HepG2 (cell line): ENCODE results near the gene ZBTB22. TPM values are rescaled to one million over a fixed set of nuclear protein-coding genes. Genes with fewer than 3 reads are reported as not detected.

Experiments used
- ATAC-seq: fragments of 200-7000 bp; cut with Tn5 transposase; 3 replicates; pipeline ENCODE4 v1.9.1; 2020; ENCODE audit warnings: mild to moderate bottlenecking, moderate library complexity
- BruUV-seq: library from RNA; stranded (reverse); fragments of 400-500 nt; replicated peaks from 2 replicates; lab custom pipeline; 2021; lab: Mats Ljungman, UMichigan
- CTCF ChIA-PET: fragments of 300-600 bp; formaldehyde crosslinking; extraction: SDS; loops from one replicate; lab custom pipeline; 2021; ENCODE audit warnings: low total read pairs, inconsistent platforms, low intra/inter-chr PET ratio; lab: Yijun Ruan, JAX
- POLR2A ChIA-PET: fragments of 350-600 bp; sonication (Branson Sonifier 250); formaldehyde crosslinking; loops from one replicate; lab custom pipeline; 2020; ENCODE audit warnings: antibody characterized with exemption, inconsistent platforms; lab: Yijun Ruan, JAX
- DNase-seq: peaks from one replicate; pipeline ENCODE4 v3.0.0-alpha.2; 2015; ENCODE audit warnings: low spot score
- FAIRE-seq: peaks from 3 replicates; lab custom pipeline; 2011; peaks lifted over from hg19 to GRCh38; lab: Jason Lieb, UNC
- H2AFZ ChIP-seq: one replicate; pipeline ENCODE4 v1.6.1; 2011; ENCODE audit warnings: low read length, inconsistent platforms
- H3K27ac ChIP-seq: fragments of 300-600 bp; 3 replicates; pipeline ENCODE4 v1.8.0; 2011; ENCODE audit warnings: mixed run types, mild to moderate bottlenecking, mixed read lengths, low read length, inconsistent platforms; ENCODE audit not compliant: insufficient read depth; ENCODE audit errors: extremely low read length
- H3K27me3 ChIP-seq, 2 experiments: fragments of 200-600 bp in 1 of 2; 2 replicates in 1 of 2; 3 replicates in 1 of 2; pipeline versions ENCODE4 v1.6.0 to v1.8.0; 2011; ENCODE audit warnings: low read length in 2 of 2, mild to moderate bottlenecking in 2 of 2, moderate library complexity in 2 of 2, inconsistent platforms in 1 of 2; ENCODE audit not compliant: insufficient read depth in 2 of 2, control insufficient read depth in 1 of 2
- H3K36me3 ChIP-seq, 2 experiments: fragments of 200-600 bp in 1 of 2; replicated peaks in 1 of 2; 2 replicates in 1 of 2; 3 replicates in 1 of 2; pipeline versions ENCODE4 v1.5.1 to v1.8.0; 2011; ENCODE audit warnings: low read length in 2 of 2, inconsistent platforms in 1 of 2; ENCODE audit not compliant: insufficient read depth in 2 of 2, control insufficient read depth in 1 of 2
- H3K4me1 ChIP-seq: 2 replicates; pipeline ENCODE4 v1.5.1; 2012; ENCODE audit warnings: low read length, inconsistent platforms; ENCODE audit not compliant: insufficient read depth
- H3K4me2 ChIP-seq: 2 replicates; pipeline ENCODE4 v1.6.0; 2011; ENCODE audit warnings: low read depth, low read length, inconsistent platforms
- H3K4me3 ChIP-seq, 3 experiments: fragments of 200-600 bp in 1 of 3; sonication (generic), shearing (Covaris generic) in 1 of 3; replicated peaks in 1 of 3; 2 replicates each; pipeline ENCODE4 v1.5.1; 2011 to 2016; ENCODE audit warnings: low read length in 3 of 3, inconsistent platforms in 2 of 3, low read depth in 2 of 3, mild to moderate bottlenecking in 2 of 3, control low read depth in 1 of 3, mixed read lengths in 1 of 3; ENCODE audit not compliant: insufficient read depth in 1 of 3
- H3K79me2 ChIP-seq: one replicate; pipeline ENCODE4 v1.6.1; 2011; ENCODE audit warnings: low read length, inconsistent platforms; ENCODE audit not compliant: insufficient read depth
- H3K9ac ChIP-seq: 2 replicates; pipeline ENCODE4 v1.6.0; 2011; ENCODE audit warnings: mild to moderate bottlenecking, low read depth, low read length, inconsistent platforms; ENCODE audit not compliant: insufficient read depth
- H3K9me3 ChIP-seq: 2 replicates; pipeline ENCODE4 v1.5.1; 2012; ENCODE audit warnings: mild to moderate bottlenecking, low read length
- H4K20me1 ChIP-seq: 2 replicates; pipeline ENCODE4 v1.6.0; 2011; ENCODE audit warnings: inconsistent platforms, mild to moderate bottlenecking, low read length, moderate library complexity; ENCODE audit not compliant: insufficient read depth
- ATF7 ChIP-seq, 2 experiments: fragments of 450-650 bp in 1 of 2; sonication (generic) in 1 of 2; formaldehyde crosslinking in 1 of 2; IDR thresholded peaks; 2 replicates each; pipeline versions ENCODE4 v1.4.0 to v1.6.1; 2016 to 2020; ENCODE audit warnings: antibody characterized with exemption in 1 of 2, mild to moderate bottlenecking in 1 of 2, missing genetic modification reagents in 1 of 2
- DR1 ChIP-seq: sonication (generic); formaldehyde crosslinking; IDR thresholded peaks from 2 replicates; pipeline ENCODE4 v1.8.0; 2021; ENCODE audit warnings: mild to moderate bottlenecking, missing genetic modification reagents, inconsistent platforms
- ELF3 ChIP-seq: IDR thresholded peaks from 2 replicates; pipeline ENCODE4 v1.6.1; 2016; ENCODE audit warnings: missing genetic modification reagents, missing compliant biosample characterization
- GFI1 ChIP-seq: sonication (generic); formaldehyde crosslinking; IDR thresholded peaks from 2 replicates; pipeline ENCODE4 v1.5.0; 2020; ENCODE audit warnings: missing genetic modification reagents, mild to moderate bottlenecking, borderline replicate concordance
- GZF1 ChIP-seq: sonication (generic); formaldehyde crosslinking; IDR thresholded peaks from 2 replicates; pipeline ENCODE4 v1.5.1; 2020; ENCODE audit warnings: mild to moderate bottlenecking, missing genetic modification reagents
- KAT8 ChIP-seq: IDR thresholded peaks from 2 replicates; pipeline ENCODE4 v1.6.1; 2016; ENCODE audit warnings: missing genetic modification reagents, missing compliant biosample characterization
- MXD4 ChIP-seq: IDR thresholded peaks from 2 replicates; pipeline ENCODE4 v1.6.1; 2016; ENCODE audit warnings: mild to moderate bottlenecking, missing biosample characterization, missing genetic modification reagents
- PCBP2 ChIP-seq: fragments of 200-400 bp; formaldehyde crosslinking; optimal IDR thresholded peaks from 2 replicates; pipeline ENCODE3; 2018; ENCODE audit warnings: low read length, low read depth; ENCODE audit not compliant: poor library complexity, severe bottlenecking
- RAD21 ChIP-seq: fragments of 450-650 bp; formaldehyde crosslinking; IDR thresholded peaks from 2 replicates; pipeline ENCODE4 v1.5.0; 2020; ENCODE audit warnings: mild to moderate bottlenecking
- RBAK ChIP-seq: sonication (generic); formaldehyde crosslinking; IDR thresholded peaks from 2 replicates; pipeline ENCODE4 v1.5.1; 2020; ENCODE audit warnings: mild to moderate bottlenecking, missing genetic modification reagents
- SP4 ChIP-seq: sonication (generic); formaldehyde crosslinking; IDR thresholded peaks from 2 replicates; pipeline ENCODE4 v1.8.1; 2023; ENCODE audit warnings: mild to moderate bottlenecking, missing genetic modification reagents
- ZC3H4 ChIP-seq: sonication (generic); formaldehyde crosslinking; IDR thresholded peaks from 2 replicates; pipeline ENCODE4 v1.4.0; 2020; ENCODE audit warnings: missing genetic modification reagents, borderline replicate concordance
- ZFP62 ChIP-seq: sonication (generic); formaldehyde crosslinking; IDR thresholded peaks from 2 replicates; pipeline ENCODE4 v1.4.0; 2020; ENCODE audit warnings: missing genetic modification reagents
- ZNF160 ChIP-seq: sonication (generic); formaldehyde crosslinking; IDR thresholded peaks from 2 replicates; pipeline ENCODE4 v1.8.0; 2022; ENCODE audit warnings: mild to moderate bottlenecking, inconsistent platforms, missing genetic modification reagents
- ZNF883 ChIP-seq: sonication (generic); formaldehyde crosslinking; IDR thresholded peaks from 2 replicates; pipeline ENCODE4 v1.5.1; 2020; ENCODE audit warnings: mild to moderate bottlenecking, missing genetic modification reagents; ENCODE audit errors: not compliant biosample characterization
- WGBS: methylation state at CpG from one replicate; pipeline ENCODE4 v1.1.6; 2017; ENCODE audit warnings: low lambda C conversion rate; 5-methylcytosine and 5-hydroxymethylcytosine counted together
- in situ Hi-C: cut with HindIII; loops from 2 replicates; pipeline ENCODE4 v1.10.0; 2017; ENCODE audit warnings: low pct_unique_long_range_greater_than_20kb; ENCODE audit not compliant: extremely low pct_ligation_motif_present
- intact Hi-C: fragments of 100-400 bp; cut with micrococcal nuclease; formaldehyde crosslinking; loops from one replicate; pipeline ENCODE4 v1.10.0; 2022; ENCODE audit not compliant: unreplicated experiment
- polyA plus RNA-seq, 8 experiments: library from polyadenylated mRNA; depleted of rRNA in 3 of 8; stranded (reverse) in 7 of 8; unstranded in 1 of 8; fragments of >200 nt; fragmentation: Illumina TruSeq in 4 of 8; extraction: Trizol in 4 of 8; gene quantifications; 2 replicates each; pipeline versions ENCODE4 v1.2.1 to v1.2.3, GENCODE V29; 2011 to 2016; ENCODE audit warnings: low read depth in 4 of 8, missing spikeins in 1 of 8, mixed read lengths in 1 of 8; ENCODE audit not compliant: insufficient read depth in 1 of 8
- total RNA-seq, 5 experiments: library from RNA; depleted of rRNA; stranded (reverse); fragments of >200 nt; fragmentation: Illumina TruSeq; extraction: Trizol; gene quantifications; 2 replicates each; pipeline ENCODE4 v1.2.3, GENCODE V29; 2016; ENCODE audit warnings: low read depth in 1 of 5
- TF ChIP-seq, protein P1 (sequence below): sonication (generic); formaldehyde crosslinking; IDR thresholded peaks from 2 replicates; pipeline ENCODE4 v1.9.0; 2022; ENCODE audit warnings: low read depth, missing genetic modification reagents
- TF ChIP-seq, protein P2 (sequence below): sonication (generic); formaldehyde crosslinking; conservative IDR thresholded peaks from 2 replicates; pipeline ENCODE4 v1.4.0; 2020; ENCODE audit warnings: missing genetic modification reagents

The ZBTB22 gene
- total and polyA plus RNA-seq, 2 of the 13 experiments (the other 11 are each of a cell fraction or from before 2014, with no cell fraction given), result 8.0 to 10.6 TPM

DNA sequence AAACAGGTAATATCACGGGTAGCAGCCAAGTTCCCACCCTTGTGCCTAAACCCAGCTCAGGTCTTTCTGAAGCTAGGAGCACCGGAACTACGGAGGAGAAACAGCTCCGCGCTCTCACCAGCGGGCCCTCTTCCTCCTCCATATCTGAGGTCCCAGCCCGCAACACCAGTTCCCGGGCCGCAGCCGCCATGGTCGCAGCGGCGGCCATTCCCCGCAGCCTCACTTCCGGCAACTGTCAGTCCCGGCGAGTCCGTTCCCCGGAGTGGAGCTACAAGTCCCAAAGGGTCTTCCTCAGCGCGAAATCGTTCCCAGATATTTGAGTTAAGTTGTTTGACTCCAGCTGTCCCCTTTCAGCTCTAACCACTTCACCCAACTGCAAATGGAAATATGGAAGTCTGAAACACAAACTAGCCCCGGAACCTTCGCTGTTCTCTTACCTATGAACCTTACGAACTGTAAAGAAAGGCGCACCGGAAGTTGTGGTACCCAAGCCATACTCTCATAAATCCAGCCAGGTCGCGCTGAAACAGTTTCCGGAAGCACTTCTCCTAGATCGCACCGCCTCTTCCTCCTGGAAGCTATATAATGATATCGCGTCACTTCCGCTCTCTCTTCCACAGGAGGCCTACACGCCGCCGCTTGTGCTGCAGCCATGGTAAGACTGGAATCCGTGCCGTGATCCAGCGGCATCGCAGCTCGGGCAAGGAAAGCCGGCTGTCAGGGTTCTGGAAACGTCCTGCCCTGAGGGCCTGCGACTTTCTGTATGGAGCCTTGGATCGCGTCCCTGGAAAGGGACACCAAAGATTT, 45.9 kb downstream of the ZBTB22 start, which contains the start of the genes RPS18 and VPS52:
RPS18 (plus strand) TSS at position 608 of the 807 bp plus-strand sequence; CDS start at position 653, 45 bp downstream.
VPS52 (minus strand) TSS at position 409 of the 807 bp plus-strand sequence; CDS start at position 208, 201 bp downstream.
- CTCF ChIA-PET, result interaction anchor here (0.8 kb wide), 1 partner anchor 8 kb away, joined by 3 read pairs; no protein-coding TSS in a partner anchor
- intact Hi-C loops (loop anchor here (1.0 to 5.0 kb wide), 2 partner anchors 41 to 70 kb away; partner anchors contain the start of gene TAPBP), in situ Hi-C loops (no loop called here)
- POLR2A ChIA-PET, result interaction anchor here (0.7 to 3.9 kb wide), 32 partner anchors 9 to 1094 kb away, joined by 3 to 94 read pairs (median 7); partner anchors contain the start of genes CUTA, HSD17B8, PFDN6 and PHF1
- Histone ChIP-seq H3K27me3 (no peaks in the 10 kb centered on the region; a peak in 1 of 5 replicates), H3K27ac (peak within 1 kb of the TSS; percentile 95), H3K9ac (peak within 1 kb of the TSS; percentile 95), H3K4me1 (peaks cover 48% of the 10 kb centered on the region), H3K9me3 (no peaks in the 10 kb centered on the region), H3K36me3 (peaks cover 30 to 61% of the 10 kb centered on the region in 2 experiments), H3K4me2 (peak within 1 kb of the TSS; percentile 89), H3K79me2 (peaks cover 46% of the 10 kb centered on the region), H2AFZ (peak within 1 kb of the TSS; percentile 99), H4K20me1 (peaks cover 33% of the 10 kb centered on the region), H3K4me3 (peak within 1 kb of the TSS; percentile 75 to 89 (median 82))
- FAIRE-seq, result peak; percentile 97
- WGBS, result 2% methylated on average over 36 of the region's 48 CpGs
- DNase-seq, result peak; percentile 100
- peak; percentile 92 for ATAC-seq
- BruUV-seq, result no TSS peak
- TF ChIP-seq ZC3H4 (CRISPR knock-in tag) (peak; percentile 48; the same call in 1 of the 2 replicates), RBAK (CRISPR knock-in tag) (0 out of 2 replicates have a peak, but pooled peaks have one; percentile 40), RAD21 (CRISPR knock-in tag) (peak; percentile 42), ELF3 (peak; percentile 88), ZNF160 (CRISPR knock-in tag) (peak; percentile 40), GZF1 (CRISPR knock-in tag) (peak; percentile 57; the same call in 1 of the 2 replicates), SP4 (CRISPR knock-in tag) (peak; percentile 77; the same call in 1 of the 2 replicates), KAT8 (CRISPR knock-in tag) (peak; percentile 99), PCBP2 (no peak), MXD4 (peak; percentile 97), ZNF883 (CRISPR knock-in tag) (peak; percentile 83), GFI1 (0 out of 2 replicates have a peak, but pooled peaks have one; percentile 11), DR1 (peak; percentile 99), ZFP62 (CRISPR knock-in tag) (no peak), ATF7 (IDR thresholded peaks at IDR 0.05) (no peak), ATF7 (CRISPR knock-in tag; IDR thresholded peaks at IDR 0.05) (no peak)
- TF ChIP-seq, protein P1, sequence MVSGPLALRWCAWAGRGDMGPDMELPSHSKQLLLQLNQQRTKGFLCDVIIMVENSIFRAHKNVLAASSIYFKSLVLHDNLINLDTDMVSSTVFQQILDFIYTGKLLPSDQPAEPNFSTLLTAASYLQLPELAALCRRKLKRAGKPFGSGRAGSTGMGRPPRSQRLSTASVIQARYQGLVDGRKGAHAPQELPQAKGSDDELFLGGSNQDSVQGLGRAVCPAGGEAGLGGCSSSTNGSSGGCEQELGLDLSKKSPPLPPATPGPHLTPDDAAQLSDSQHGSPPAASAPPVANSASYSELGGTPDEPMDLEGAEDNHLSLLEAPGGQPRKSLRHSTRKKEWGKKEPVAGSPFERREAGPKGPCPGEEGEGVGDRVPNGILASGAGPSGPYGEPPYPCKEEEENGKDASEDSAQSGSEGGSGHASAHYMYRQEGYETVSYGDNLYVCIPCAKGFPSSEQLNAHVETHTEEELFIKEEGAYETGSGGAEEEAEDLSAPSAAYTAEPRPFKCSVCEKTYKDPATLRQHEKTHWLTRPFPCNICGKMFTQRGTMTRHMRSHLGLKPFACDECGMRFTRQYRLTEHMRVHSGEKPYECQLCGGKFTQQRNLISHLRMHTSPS, result no peak
- TF ChIP-seq, protein P2, sequence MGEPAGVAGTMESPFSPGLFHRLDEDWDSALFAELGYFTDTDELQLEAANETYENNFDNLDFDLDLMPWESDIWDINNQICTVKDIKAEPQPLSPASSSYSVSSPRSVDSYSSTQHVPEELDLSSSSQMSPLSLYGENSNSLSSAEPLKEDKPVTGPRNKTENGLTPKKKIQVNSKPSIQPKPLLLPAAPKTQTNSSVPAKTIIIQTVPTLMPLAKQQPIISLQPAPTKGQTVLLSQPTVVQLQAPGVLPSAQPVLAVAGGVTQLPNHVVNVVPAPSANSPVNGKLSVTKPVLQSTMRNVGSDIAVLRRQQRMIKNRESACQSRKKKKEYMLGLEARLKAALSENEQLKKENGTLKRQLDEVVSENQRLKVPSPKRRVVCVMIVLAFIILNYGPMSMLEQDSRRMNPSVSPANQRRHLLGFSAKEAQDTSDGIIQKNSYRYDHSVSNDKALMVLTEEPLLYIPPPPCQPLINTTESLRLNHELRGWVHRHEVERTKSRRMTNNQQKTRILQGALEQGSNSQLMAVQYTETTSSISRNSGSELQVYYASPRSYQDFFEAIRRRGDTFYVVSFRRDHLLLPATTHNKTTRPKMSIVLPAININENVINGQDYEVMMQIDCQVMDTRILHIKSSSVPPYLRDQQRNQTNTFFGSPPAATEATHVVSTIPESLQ, result peak; percentile 90; the same call in 1 of the 2 replicates
